Mesenchymal stem cell (in vitro differentiated cells and primary cell): ENCODE data around the gene TSC22D4.

ENCODE experiments used
- DNase-seq: peaks from one replicate; pipeline ENCODE4 v3.0.0-alpha.2; 2013
- H2AFZ ChIP-seq: one replicate; pipeline ENCODE4 v1.6.1; 2013; ENCODE audit warnings: low read depth, mild to moderate bottlenecking, control low read depth, inconsistent platforms, low read length, moderate library complexity
- H2AK5ac ChIP-seq: 2 replicates; pipeline ENCODE4 v1.6.1; 2013; ENCODE audit warnings: low read length, moderate library complexity, mild to moderate bottlenecking, inconsistent platforms; ENCODE audit not compliant: severe bottlenecking
- H2BK120ac ChIP-seq: one replicate; pipeline ENCODE4 v1.6.1; 2013; ENCODE audit warnings: low read depth, mild to moderate bottlenecking, inconsistent platforms, low read length, moderate library complexity
- H2BK12ac ChIP-seq, 2 experiments: one replicate each; pipeline ENCODE4 v1.6.1; 2013; ENCODE audit warnings: inconsistent platforms in 2 of 2, low read length in 2 of 2, mild to moderate bottlenecking in 2 of 2, moderate library complexity in 2 of 2, control low read depth in 1 of 2
- H2BK15ac ChIP-seq: one replicate; pipeline ENCODE4 v1.6.1; 2013; ENCODE audit warnings: mild to moderate bottlenecking, low read depth, inconsistent platforms; ENCODE audit not compliant: poor library complexity, severe bottlenecking
- H2BK5ac ChIP-seq: 2 replicates; pipeline ENCODE4 v1.6.1; 2013; ENCODE audit warnings: low read depth, mild to moderate bottlenecking, low read length, control low read depth, inconsistent platforms; ENCODE audit not compliant: poor library complexity, severe bottlenecking
- H3K14ac ChIP-seq, 2 experiments: one replicate each; pipeline ENCODE4 v1.6.1; 2013; ENCODE audit warnings: inconsistent platforms in 2 of 2, low read length in 2 of 2, control low read depth in 1 of 2, mild to moderate bottlenecking in 1 of 2, moderate library complexity in 1 of 2
- H3K18ac ChIP-seq, 2 experiments: one replicate each; pipeline ENCODE4 v1.6.1; 2013; ENCODE audit warnings: inconsistent platforms in 2 of 2, low read length in 2 of 2, control low read depth in 1 of 2, low read depth in 1 of 2, mild to moderate bottlenecking in 1 of 2
- H3K23ac ChIP-seq, 2 experiments: one replicate each; pipeline ENCODE4 v1.6.1; 2013; ENCODE audit warnings: inconsistent platforms in 2 of 2, low read length in 2 of 2, mild to moderate bottlenecking in 2 of 2, moderate library complexity in 2 of 2, control low read depth in 1 of 2
- H3K27ac ChIP-seq: 2 replicates; pipeline ENCODE4 v1.5.1; 2013; ENCODE audit warnings: mild to moderate bottlenecking, moderate library complexity, low read length, control low read depth, inconsistent platforms; ENCODE audit not compliant: poor library complexity, severe bottlenecking
- H3K27me3 ChIP-seq, 2 experiments: 2 replicates each; pipeline versions ENCODE4 v1.6.1 to v1.7.0; 2013; ENCODE audit warnings: low read length in 2 of 2, mild to moderate bottlenecking in 2 of 2, moderate library complexity in 2 of 2, control low read depth in 1 of 2, inconsistent platforms in 1 of 2; ENCODE audit not compliant: control insufficient read depth in 1 of 2, insufficient read depth in 1 of 2
- H3K36me3 ChIP-seq, 2 experiments: 2 replicates each; pipeline versions ENCODE4 v1.6.1 to v1.7.0; 2013; ENCODE audit warnings: low read length in 2 of 2, control low read depth in 1 of 2, inconsistent platforms in 1 of 2, low read depth in 1 of 2, mild to moderate bottlenecking in 1 of 2; ENCODE audit not compliant: insufficient read depth in 2 of 2, control insufficient read depth in 1 of 2
- H3K4ac ChIP-seq, 2 experiments: one replicate each; pipeline ENCODE4 v1.6.1; 2013; ENCODE audit warnings: inconsistent platforms in 2 of 2, low read length in 2 of 2, mild to moderate bottlenecking in 2 of 2, moderate library complexity in 2 of 2, control low read depth in 1 of 2, low read depth in 1 of 2
- H3K4me1 ChIP-seq: 2 replicates; pipeline ENCODE4 v1.6.1; 2013; ENCODE audit warnings: low read depth, low read length, control low read depth; ENCODE audit not compliant: control insufficient read depth, insufficient read depth
- H3K4me2 ChIP-seq: 2 replicates; pipeline ENCODE4 v1.6.1; 2013; ENCODE audit warnings: low read length, mild to moderate bottlenecking, inconsistent platforms; ENCODE audit not compliant: poor library complexity, severe bottlenecking
- H3K4me3 ChIP-seq, 2 experiments: 2 replicates each; pipeline versions ENCODE4 v1.5.1 to v1.7.0; 2013; ENCODE audit warnings: low read length in 2 of 2, mild to moderate bottlenecking in 2 of 2, control low read depth in 1 of 2, low read depth in 1 of 2; ENCODE audit not compliant: insufficient read depth in 1 of 2
- H3K79me1 ChIP-seq: replicated peaks from 2 replicates; pipeline ENCODE4 v1.6.1; 2013; ENCODE audit warnings: mild to moderate bottlenecking, control low read depth, low read length, inconsistent platforms; ENCODE audit not compliant: poor library complexity, severe bottlenecking
- H3K9ac ChIP-seq: 2 replicates; pipeline ENCODE4 v1.7.0; 2013; ENCODE audit warnings: mild to moderate bottlenecking, low read length, moderate library complexity
- H3K9me3 ChIP-seq: 2 replicates; pipeline ENCODE4 v1.7.0; 2013; ENCODE audit warnings: mild to moderate bottlenecking, low read length; ENCODE audit not compliant: control insufficient read depth
- H4K8ac ChIP-seq: one replicate; pipeline ENCODE4 v1.6.1; 2013; ENCODE audit warnings: inconsistent platforms, mild to moderate bottlenecking, low read length, moderate library complexity
- H4K91ac ChIP-seq: one replicate; pipeline ENCODE4 v1.6.1; 2013; ENCODE audit warnings: mild to moderate bottlenecking, low read length, inconsistent platforms
- WGBS: methylation state at CpG from one replicate; pipeline ENCODE4 v1.1.7; 2013; ENCODE audit warnings: mixed read lengths; 5-methylcytosine and 5-hydroxymethylcytosine counted together

TSC22D4 gene

GRCh38 chr7:100444311-100445278 lies 34.4 kb downstream of the TSC22D4 start:
- DNase-seq = peak; percentile 63
- Histone ChIP-seq H2AK5ac (no peak overlapping the region), H4K91ac (peak overlapping the region; percentile 44), H3K14ac (peak overlapping the region in 1 of 2 experiments; percentile 61), H4K8ac (peak overlapping the region; percentile 47), H3K36me3 (peaks cover 0 to 1% of the 10 kb centered on the region in 2 experiments), H3K27me3 (no peaks in the 10 kb centered on the region), H3K79me1 (no peaks in the 10 kb centered on the region), H3K18ac (peak overlapping the region in 1 of 2 experiments; percentile 85), H2BK120ac (no peak overlapping the region), H3K23ac (peak overlapping the region in 1 of 2 experiments; percentile 30), H3K9me3 (no peaks in the 10 kb centered on the region), H3K4me3 (peak overlapping the region in 1 of 2 experiments; percentile 42), H3K4me1 (peaks cover 16% of the 10 kb centered on the region), H3K4me2 (no peak overlapping the region), H3K4ac (peak overlapping the region in 1 of 2 experiments; percentile 87), H3K27ac (no peak overlapping the region), H2BK15ac (peak overlapping the region; percentile 71), H2BK12ac (peak overlapping the region in 1 of 2 experiments; percentile 89), H3K9ac (peak overlapping the region; percentile 74), H2AFZ (peak overlapping the region; percentile 82), H2BK5ac (no peak overlapping the region)
- 34% methylated on average over 13 of the region's 14 CpGs for WGBS

DNA sequence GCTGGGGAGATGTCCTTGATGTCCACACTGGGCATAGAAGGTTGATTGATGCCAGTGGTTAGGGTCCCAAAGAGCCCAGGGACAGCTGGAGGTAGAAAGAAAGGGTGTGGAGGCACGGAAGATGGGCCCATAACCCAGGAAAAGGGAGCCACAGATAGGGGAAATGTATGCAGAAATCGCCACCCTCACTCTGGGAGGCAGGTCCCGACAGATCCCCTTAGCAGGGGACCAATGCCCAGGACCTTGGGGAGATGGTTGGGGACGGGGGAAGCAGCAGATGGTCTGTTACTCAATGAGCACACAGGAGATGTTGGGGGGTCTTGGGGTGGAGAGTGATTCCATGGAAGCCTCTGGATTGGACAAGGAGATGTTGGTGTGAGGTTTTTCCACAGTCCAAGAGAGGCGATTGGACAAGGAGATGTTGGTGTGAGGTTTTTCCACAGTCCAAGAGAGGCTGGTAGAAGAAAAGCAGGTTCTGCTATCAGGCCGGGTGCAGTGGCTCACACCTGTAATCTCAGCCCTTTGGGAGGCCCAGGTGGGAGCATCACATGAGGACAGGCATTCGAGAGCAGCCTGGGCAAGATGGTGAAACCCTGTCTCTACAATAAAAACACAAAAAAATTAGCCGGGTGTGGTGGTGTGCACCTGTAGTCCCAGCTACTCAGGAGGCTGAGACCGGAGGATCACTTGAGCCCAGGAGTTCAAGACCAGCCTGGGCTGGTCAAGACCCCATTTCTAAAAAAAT lies 35.7 kb downstream of the TSC22D4 start:
- DNase-seq = no peak
- H3K4me1 ChIP-seq = peaks cover 16% of the 10 kb centered on the region
- no peaks in the 10 kb centered on the region for H3K9me3 ChIP-seq
- peak overlapping the region in 1 of 2 experiments; percentile 73 for H3K4ac ChIP-seq
- H4K91ac ChIP-seq = peak overlapping the region; percentile 48
- H3K4me2 ChIP-seq = no peak overlapping the region
- no peak overlapping the region for H3K4me3 ChIP-seq
- H4K8ac ChIP-seq = peak overlapping the region; percentile 47
- H2BK15ac ChIP-seq = peak overlapping the region; percentile 83
- H3K79me1 ChIP-seq = no peaks in the 10 kb centered on the region
- peak overlapping the region in 1 of 2 experiments; percentile 59 for H3K14ac ChIP-seq
- H3K36me3 ChIP-seq = peaks cover 0 to 2% of the 10 kb centered on the region in 2 experiments
- H2AK5ac ChIP-seq = no peak overlapping the region
- peak overlapping the region in 1 of 2 experiments; percentile 94 for H2BK12ac ChIP-seq
- H2AFZ ChIP-seq = peak overlapping the region; percentile 64
- H2BK120ac ChIP-seq = no peak overlapping the region
- H3K27ac ChIP-seq = no peak overlapping the region
- 98% methylated on average over 9 of the region's 9 CpGs for WGBS
- peak overlapping the region; percentile 46 to 54 for H3K18ac ChIP-seq
- no peak overlapping the region for H3K23ac ChIP-seq
- H3K9ac ChIP-seq = peak overlapping the region; percentile 12
- H3K27me3 ChIP-seq = no peaks in the 10 kb centered on the region
- no peak overlapping the region for H2BK5ac ChIP-seq

GRCh38 chr7:100441641-100442535 lies 37.1 kb downstream of the TSC22D4 start:
- Histone ChIP-seq H3K27ac (no peak overlapping the region), H3K79me1 (no peaks in the 10 kb centered on the region), H3K23ac (no peak overlapping the region), H2BK15ac (peak overlapping the region; percentile 70), H3K9ac (no peak overlapping the region), H3K27me3 (no peaks in the 10 kb centered on the region), H3K4me3 (no peak overlapping the region), H4K8ac (no peak overlapping the region), H3K36me3 (peaks cover 0 to 2% of the 10 kb centered on the region in 2 experiments), H2BK12ac (peak overlapping the region in 1 of 2 experiments; percentile 45), H2AK5ac (no peak overlapping the region), H3K4me1 (peaks cover 18% of the 10 kb centered on the region), H3K4me2 (no peak overlapping the region), H2BK5ac (no peak overlapping the region), H3K9me3 (no peaks in the 10 kb centered on the region), H3K14ac (no peak overlapping the region), H2BK120ac (no peak overlapping the region), H2AFZ (no peak overlapping the region), H3K4ac (peak overlapping the region in 1 of 2 experiments; percentile 7), H3K18ac (peak overlapping the region in 1 of 2 experiments; percentile 42), H4K91ac (peak overlapping the region; percentile 74)
- WGBS = 93% methylated on average over 10 of the region's 11 CpGs
- DNase-seq = no peak
